ENCODE measurements around the gene PPP1R18. TPM values are rescaled to one million over a fixed set of nuclear protein-coding genes. Genes with fewer than 3 reads are reported as not detected.
A peak's percentile ranks its signal among the peaks of the same experiment; 100 is the strongest.

PPP1R18 gene, protein sequence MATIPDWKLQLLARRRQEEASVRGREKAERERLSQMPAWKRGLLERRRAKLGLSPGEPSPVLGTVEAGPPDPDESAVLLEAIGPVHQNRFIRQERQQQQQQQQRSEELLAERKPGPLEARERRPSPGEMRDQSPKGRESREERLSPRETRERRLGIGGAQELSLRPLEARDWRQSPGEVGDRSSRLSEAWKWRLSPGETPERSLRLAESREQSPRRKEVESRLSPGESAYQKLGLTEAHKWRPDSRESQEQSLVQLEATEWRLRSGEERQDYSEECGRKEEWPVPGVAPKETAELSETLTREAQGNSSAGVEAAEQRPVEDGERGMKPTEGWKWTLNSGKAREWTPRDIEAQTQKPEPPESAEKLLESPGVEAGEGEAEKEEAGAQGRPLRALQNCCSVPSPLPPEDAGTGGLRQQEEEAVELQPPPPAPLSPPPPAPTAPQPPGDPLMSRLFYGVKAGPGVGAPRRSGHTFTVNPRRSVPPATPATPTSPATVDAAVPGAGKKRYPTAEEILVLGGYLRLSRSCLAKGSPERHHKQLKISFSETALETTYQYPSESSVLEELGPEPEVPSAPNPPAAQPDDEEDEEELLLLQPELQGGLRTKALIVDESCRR
- 65.2 and 66.9 TPM in 2 replicates for total RNA-seq (2014; rRNA removed; shearing (Covaris generic))
- total RNA-seq (2022) = 106 and 109 TPM in 2 replicates
- Bru-seq, nascent RNA = percentile 75 among the genes with signal in this experiment
- BruChase-seq, experiment 1, labeled RNA remaining after a 6-hour chase = percentile 77 among the genes with signal in this experiment
- BruChase-seq, experiment 2, labeled RNA remaining after a 2-hour chase = percentile 90 among the genes with signal in this experiment
- long read RNA-seq, transcript PPP1R18-206 (3 exons, 1,448 nt) = major isoform, 36 of 38 reads
- long read RNA-seq, partial matches to known transcripts = 1 of 38 reads
- long read RNA-seq, other reads (novel, unspliced or antisense) = 0 of 38 reads

DNA sequence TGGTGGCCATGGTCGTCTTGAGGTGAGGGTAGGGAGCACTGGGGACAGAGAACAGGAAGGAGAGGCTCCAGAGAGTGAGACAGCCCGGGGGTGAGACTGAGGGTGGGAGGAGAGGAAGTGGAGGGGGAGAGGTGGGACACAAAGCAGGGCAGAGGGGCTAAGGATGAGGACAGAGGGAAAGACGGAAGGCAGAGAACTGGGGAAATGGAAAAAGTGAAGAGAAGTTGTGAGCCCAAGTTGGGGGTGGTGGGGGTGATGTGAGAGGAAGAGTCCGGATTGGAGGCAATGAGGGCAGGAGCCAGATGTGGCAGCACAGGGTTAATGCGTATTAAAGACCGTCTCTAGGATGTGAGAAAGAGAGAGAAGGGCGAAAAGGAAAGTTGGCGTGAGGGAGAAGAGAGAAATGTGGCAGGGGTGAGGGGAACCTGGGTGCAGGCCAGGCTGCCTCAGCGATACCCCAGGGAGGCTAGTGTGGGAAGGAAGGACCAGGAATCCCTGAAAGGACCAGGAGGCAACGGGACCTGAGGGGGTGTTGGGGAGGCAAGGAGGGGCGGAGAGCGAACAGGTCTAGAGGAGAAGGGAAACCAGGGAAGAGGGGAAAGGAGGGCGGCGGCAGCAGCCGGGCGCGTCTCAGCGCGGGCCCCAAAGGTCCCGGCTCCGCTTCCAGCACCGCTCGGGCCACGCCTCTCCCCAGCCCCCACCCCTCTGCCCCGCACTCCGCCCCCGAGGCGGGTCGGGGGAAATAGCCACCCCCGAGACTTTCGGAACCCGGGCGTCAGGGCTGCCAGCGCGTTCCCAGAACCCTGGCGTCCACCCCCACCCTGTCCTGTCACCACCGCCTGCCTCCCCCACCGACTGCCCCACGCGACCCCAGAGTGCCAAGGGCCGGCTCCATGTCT lies at the start of gene PPP1R18:
Gene PPP1R18, minus strand, starts transcription at position 637 of the 899 bp plus-strand sequence. Its CDS starts 627 bp downstream, at position 10.
- Histone ChIP-seq H3K9me2 (ENCODE audit: insufficient read depth, low read length) (no peaks in the 10 kb centered on the region), H3K9me3 (ENCODE audit: low read length) (no peaks in the 10 kb centered on the region), H3K4me3 (ENCODE audit: low read depth, low read length, poor library complexity, severe bottlenecking) (peak within 1 kb of the TSS; percentile 95), H2AFZ (ENCODE audit: low read length) (no peak within 1 kb of the TSS), H3K4me1 (ENCODE audit: insufficient read depth, low read length, poor library complexity, severe bottlenecking) (peaks cover 35% of the 10 kb centered on the region), H3K36me3 (ENCODE audit: insufficient read depth, low read length) (peaks cover 47% of the 10 kb centered on the region), H3K4me2 (ENCODE audit: low read length) (peak within 1 kb of the TSS; percentile 99), H3K79me2 (ENCODE audit: insufficient read depth, low read depth, low read length) (peaks cover 86% of the 10 kb centered on the region), H3K27ac (ENCODE audit: low read depth, low read length, poor library complexity, severe bottlenecking) (peak within 1 kb of the TSS; percentile 95), H4K20me1 (ENCODE audit: insufficient read depth, low read length) (peaks cover 13% of the 10 kb centered on the region; the same call in 1 of the 2 replicates)
- CTCF ChIA-PET (ENCODE audit: unreplicated experiment) = no interaction called here
- POLR2A ChIA-PET = interaction anchor here (1.5 to 2.7 kb wide), 2 partner anchors 31 to 34 kb away, joined by 4 to 14 read pairs; partner anchors contain the start of genes MDC1 and TUBB
- intact Hi-C loops (cut with micrococcal nuclease; ENCODE audit: unreplicated experiment) = loop anchor here (5.0 to 10.0 kb wide), 2 partner anchors 69 to 809 kb away; partner anchors contain the start of genes MICB, MRPS18B and PPP1R10
- TSS peak; percentile 62 for BruUV-seq (replicated peaks)
- peak; percentile 76 for DNase-seq (ENCODE audit: low spot score)
- no peak for TF ChIP-seq EZH2phosphoT487 (IDR thresholded peaks at IDR 0.05; ENCODE audit: borderline replicate concordance, low read depth, low read length)
- TF ChIP-seq, protein P1, sequence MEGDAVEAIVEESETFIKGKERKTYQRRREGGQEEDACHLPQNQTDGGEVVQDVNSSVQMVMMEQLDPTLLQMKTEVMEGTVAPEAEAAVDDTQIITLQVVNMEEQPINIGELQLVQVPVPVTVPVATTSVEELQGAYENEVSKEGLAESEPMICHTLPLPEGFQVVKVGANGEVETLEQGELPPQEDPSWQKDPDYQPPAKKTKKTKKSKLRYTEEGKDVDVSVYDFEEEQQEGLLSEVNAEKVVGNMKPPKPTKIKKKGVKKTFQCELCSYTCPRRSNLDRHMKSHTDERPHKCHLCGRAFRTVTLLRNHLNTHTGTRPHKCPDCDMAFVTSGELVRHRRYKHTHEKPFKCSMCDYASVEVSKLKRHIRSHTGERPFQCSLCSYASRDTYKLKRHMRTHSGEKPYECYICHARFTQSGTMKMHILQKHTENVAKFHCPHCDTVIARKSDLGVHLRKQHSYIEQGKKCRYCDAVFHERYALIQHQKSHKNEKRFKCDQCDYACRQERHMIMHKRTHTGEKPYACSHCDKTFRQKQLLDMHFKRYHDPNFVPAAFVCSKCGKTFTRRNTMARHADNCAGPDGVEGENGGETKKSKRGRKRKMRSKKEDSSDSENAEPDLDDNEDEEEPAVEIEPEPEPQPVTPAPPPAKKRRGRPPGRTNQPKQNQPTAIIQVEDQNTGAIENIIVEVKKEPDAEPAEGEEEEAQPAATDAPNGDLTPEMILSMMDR (conservative IDR thresholded peaks at IDR 0.05; ENCODE audit: low read length) = no peak

DNA sequence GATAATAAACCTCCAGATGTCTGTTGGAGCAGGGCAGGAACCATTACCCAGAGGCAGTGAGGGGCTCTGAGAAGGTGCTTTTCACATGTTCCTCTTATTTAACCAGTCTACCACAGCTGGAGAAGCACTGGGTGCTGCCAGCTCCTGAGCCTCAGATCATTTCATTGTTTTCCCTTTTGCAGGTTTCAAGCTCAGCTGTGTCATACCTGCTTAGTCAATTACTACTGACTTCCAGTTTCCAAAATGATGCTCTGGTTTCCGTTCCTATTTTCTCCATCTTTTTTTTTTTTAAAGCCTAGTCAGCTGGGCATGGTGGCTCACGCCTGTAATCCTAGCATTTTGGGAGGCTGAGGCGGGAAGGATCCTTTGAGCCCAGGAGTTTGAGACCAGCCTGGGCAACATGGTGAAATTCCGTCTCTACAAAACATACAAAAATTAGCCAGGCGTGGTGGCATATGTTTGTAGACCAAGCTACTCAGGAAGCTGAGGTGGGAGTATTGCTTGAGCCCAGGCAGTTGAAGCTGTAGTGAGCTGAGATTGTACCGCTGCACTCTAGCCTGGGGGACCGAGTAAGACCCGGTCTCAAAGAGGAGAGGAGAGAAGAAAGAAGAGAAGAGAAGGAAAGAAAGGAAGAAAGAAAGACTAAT lies 49.3 kb upstream of the PPP1R18 start:
- BruUV-seq (replicated peaks) = no TSS peak
- ChIA-PET POLR2A (interaction anchor here (0.8 kb wide), 1 partner anchor 421 kb away, joined by 5 read pairs; no protein-coding TSS in a partner anchor), CTCF (ENCODE audit: unreplicated experiment) (no interaction called here)
- Histone ChIP-seq H3K79me2 (ENCODE audit: insufficient read depth, low read depth, low read length) (no peaks in the 10 kb centered on the region), H3K36me3 (ENCODE audit: insufficient read depth, low read length) (peaks cover 65% of the 10 kb centered on the region), H3K4me3 (ENCODE audit: low read depth, low read length, poor library complexity, severe bottlenecking) (no peak overlapping the region), H3K9me3 (ENCODE audit: low read length) (no peaks in the 10 kb centered on the region), H4K20me1 (ENCODE audit: insufficient read depth, low read length) (no peaks in the 10 kb centered on the region), H2AFZ (ENCODE audit: low read length) (no peak overlapping the region), H3K9me2 (ENCODE audit: insufficient read depth, low read length) (no peaks in the 10 kb centered on the region), H3K4me2 (ENCODE audit: low read length) (no peak overlapping the region), H3K27ac (ENCODE audit: low read depth, low read length, poor library complexity, severe bottlenecking) (no peak overlapping the region), H3K4me1 (ENCODE audit: insufficient read depth, low read length, poor library complexity, severe bottlenecking) (peaks cover 18% of the 10 kb centered on the region)
- intact Hi-C loops (cut with micrococcal nuclease; ENCODE audit: unreplicated experiment) = no loop called here
- TF ChIP-seq, protein P1 (conservative IDR thresholded peaks at IDR 0.05; ENCODE audit: low read length) = no peak
- DNase-seq (ENCODE audit: low spot score) = peak; percentile 21
